Keratinocyte (primary cell): ENCODE results near the gene HCFC1.

Experiments
- EZH2 ChIP-seq: IDR thresholded peaks from one replicate; pipeline ENCODE4 v1.6.1; 2012; ENCODE audit warnings: inconsistent platforms, mild to moderate bottlenecking, low read length, moderate library complexity
- TF ChIP-seq, protein P1 (sequence below), 3 experiments: IDR thresholded peaks in 1 of 3; conservative IDR thresholded peaks in 1 of 3; optimal IDR thresholded peaks in 1 of 3; 2 replicates in 2 of 3; 3 replicates in 1 of 3; pipeline versions ENCODE3 to v1.5.1; 2011; ENCODE audit warnings: low read length in 3 of 3, mild to moderate bottlenecking in 3 of 3, moderate library complexity in 2 of 3, control low read depth in 1 of 3, inconsistent platforms in 1 of 3; ENCODE audit not compliant: insufficient read depth in 2 of 3; ENCODE audit errors: extremely low read depth in 1 of 3

DNA sequence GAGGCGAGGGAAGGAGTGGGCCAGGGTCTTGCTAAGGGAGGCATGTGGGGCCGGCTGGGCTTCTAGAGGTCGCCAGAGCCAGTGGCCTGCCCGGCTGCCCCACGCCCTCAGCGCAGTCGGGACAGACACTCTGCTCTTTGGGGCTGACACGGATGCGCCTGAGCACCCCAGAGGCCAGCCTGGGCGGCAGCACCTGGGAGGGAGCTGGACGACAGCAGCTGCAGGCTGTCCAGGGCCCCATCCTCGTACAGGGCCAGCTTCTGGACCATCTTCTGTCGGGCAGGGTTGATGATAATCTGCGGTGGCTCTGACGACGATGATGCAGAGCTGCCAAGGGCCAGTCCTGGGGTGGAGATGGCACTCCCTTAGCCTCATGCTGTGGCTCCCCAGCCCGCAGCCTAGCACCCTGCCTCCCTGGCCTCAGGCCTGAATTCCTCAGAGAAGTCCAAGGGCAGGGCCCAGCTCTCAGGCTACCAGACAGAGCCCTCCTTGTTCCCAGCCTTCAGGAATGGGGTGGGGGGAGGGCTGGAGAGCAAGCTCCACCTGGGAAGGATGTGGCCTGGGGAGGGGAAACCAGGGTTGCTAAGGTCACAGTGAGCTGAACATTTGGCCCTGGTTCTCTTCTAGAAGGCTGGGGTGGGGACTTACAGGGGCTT lies 40.8 kb upstream of the HCFC1 start:
- TF ChIP-seq EZH2 = no peak
- TF ChIP-seq, protein P1, sequence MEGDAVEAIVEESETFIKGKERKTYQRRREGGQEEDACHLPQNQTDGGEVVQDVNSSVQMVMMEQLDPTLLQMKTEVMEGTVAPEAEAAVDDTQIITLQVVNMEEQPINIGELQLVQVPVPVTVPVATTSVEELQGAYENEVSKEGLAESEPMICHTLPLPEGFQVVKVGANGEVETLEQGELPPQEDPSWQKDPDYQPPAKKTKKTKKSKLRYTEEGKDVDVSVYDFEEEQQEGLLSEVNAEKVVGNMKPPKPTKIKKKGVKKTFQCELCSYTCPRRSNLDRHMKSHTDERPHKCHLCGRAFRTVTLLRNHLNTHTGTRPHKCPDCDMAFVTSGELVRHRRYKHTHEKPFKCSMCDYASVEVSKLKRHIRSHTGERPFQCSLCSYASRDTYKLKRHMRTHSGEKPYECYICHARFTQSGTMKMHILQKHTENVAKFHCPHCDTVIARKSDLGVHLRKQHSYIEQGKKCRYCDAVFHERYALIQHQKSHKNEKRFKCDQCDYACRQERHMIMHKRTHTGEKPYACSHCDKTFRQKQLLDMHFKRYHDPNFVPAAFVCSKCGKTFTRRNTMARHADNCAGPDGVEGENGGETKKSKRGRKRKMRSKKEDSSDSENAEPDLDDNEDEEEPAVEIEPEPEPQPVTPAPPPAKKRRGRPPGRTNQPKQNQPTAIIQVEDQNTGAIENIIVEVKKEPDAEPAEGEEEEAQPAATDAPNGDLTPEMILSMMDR (optimal IDR thresholded peaks at IDR 0.05 in 1 of 3, IDR thresholded peaks at IDR 0.05 in 1 of 3, conservative IDR thresholded peaks at IDR 0.05 in 1 of 3; ENCODE audit: extremely low read depth in 1 of 3, insufficient read depth in 2 of 3, low read length in 3 of 3) = no peak
